Activated naive CD4-positive, alpha-beta T cell treated with anti-CD3 and anti-CD28 coated beads for 36 hours (primary cell): Measurements from ENCODE around the gene SLC17A4. TPM values are rescaled to one million over a fixed set of nuclear protein-coding genes. Genes with fewer than 3 reads are reported as not detected.
A peak's percentile ranks its signal among the peaks of the same experiment; 100 is the strongest.

Source experiments
- CTCF ChIA-PET: fragments of 350-600 bp; sonication (Branson Sonifier 250); formaldehyde crosslinking; loops from one replicate; lab custom pipeline; 2021; ENCODE audit warnings: antibody characterized with exemption; lab: Charles Lee
- DNase-seq: peaks from one replicate; pipeline ENCODE4 v3.0.0-alpha.2; 2020
- H3K27ac Mint-ChIP-seq: one replicate; pipeline ENCODE4 v1.8.0; 2021; ENCODE audit warnings: mild to moderate bottlenecking, mixed read lengths
- H3K27me3 Mint-ChIP-seq: one replicate; pipeline ENCODE4 v1.8.0; 2021; ENCODE audit warnings: low read depth, mixed read lengths
- H3K36me3 Mint-ChIP-seq: one replicate; pipeline ENCODE4 v1.8.0; 2021; ENCODE audit warnings: low read depth, mixed read lengths
- H3K4me1 Mint-ChIP-seq: one replicate; pipeline ENCODE4 v1.8.0; 2021; ENCODE audit warnings: low read depth, mixed read lengths
- H3K4me3 Mint-ChIP-seq: one replicate; pipeline ENCODE4 v1.8.0; 2021; ENCODE audit warnings: mild to moderate bottlenecking, moderate library complexity, mixed read lengths
- H3K9me3 Mint-ChIP-seq: one replicate; pipeline ENCODE4 v1.8.0; 2021; ENCODE audit warnings: mixed read lengths
- intact Hi-C: fragments of 100-400 bp; cut with micrococcal nuclease; formaldehyde crosslinking; loops from one replicate; pipeline ENCODE4 v1.15.1; 2023
- total RNA-seq, 2 experiments: library from RNA; stranded (reverse); gene quantifications; one replicate each; pipeline ENCODE4 v1.2.3, GENCODE V29; 2021

Gene SLC17A4
- total RNA-seq, 2 experiments from 2014 or later = not detected

- CTCF ChIA-PET = interaction anchor here (0.7 to 2.3 kb wide), 24 partner anchors 9 to 238 kb away, joined by 3 to 15 read pairs (median 4); partner anchors contain the start of gene TRIM38
- H3K9me3 Mint-ChIP-seq = no peaks in the 10 kb centered on the region
- intact Hi-C loops = loop anchor here (1.0 to 2.0 kb wide), 4 partner anchors 94 to 204 kb away; no protein-coding TSS in a partner anchor
- H3K36me3 Mint-ChIP-seq = no peaks in the 10 kb centered on the region
- no peak overlapping the region for H3K4me3 Mint-ChIP-seq
- H3K27me3 Mint-ChIP-seq = no peaks in the 10 kb centered on the region
- no peak overlapping the region for H3K27ac Mint-ChIP-seq
- H3K4me1 Mint-ChIP-seq = no peaks in the 10 kb centered on the region
- DNase-seq = peak; percentile 73
These were observed 33.9 kb downstream of the SLC17A4 start for GRCh38 chr6:25788305-25788922.

- Mint-ChIP-seq H3K9me3 (no peaks in the 10 kb centered on the region), H3K27me3 (no peaks in the 10 kb centered on the region), H3K27ac (no peak overlapping the region), H3K4me3 (no peak overlapping the region), H3K4me1 (no peaks in the 10 kb centered on the region), H3K36me3 (no peaks in the 10 kb centered on the region)
- CTCF ChIA-PET = interaction anchor here (0.6 to 2.3 kb wide), 16 partner anchors 10 to 237 kb away, joined by 3 to 15 read pairs (median 4); a partner anchor contains a TSS
- DNase-seq = no peak
- intact Hi-C loops = loop anchor here (2.0 kb wide), 2 partner anchors 93 to 101 kb away; no protein-coding TSS in a partner anchor
These were observed 34.9 kb downstream of the SLC17A4 start for GRCh38 chr6:25789475-25789874.

GRCh38 chr6:25792016-25792415, 37.5 kb downstream of the SLC17A4 start:
- H3K9me3 Mint-ChIP-seq = no peaks in the 10 kb centered on the region
- no peak overlapping the region for H3K4me3 Mint-ChIP-seq
- H3K27ac Mint-ChIP-seq = no peak overlapping the region
- no peaks in the 10 kb centered on the region for H3K36me3 Mint-ChIP-seq
- H3K27me3 Mint-ChIP-seq = no peaks in the 10 kb centered on the region
- CTCF ChIA-PET = no interaction called here
- H3K4me1 Mint-ChIP-seq = no peaks in the 10 kb centered on the region
- intact Hi-C loops = no loop called here
- DNase-seq = no peak

- H3K27ac Mint-ChIP-seq = no peak overlapping the region
- H3K36me3 Mint-ChIP-seq = no peaks in the 10 kb centered on the region
- intact Hi-C loops = no loop called here
- no peak for DNase-seq
- no peaks in the 10 kb centered on the region for H3K27me3 Mint-ChIP-seq
- no peak overlapping the region for H3K4me3 Mint-ChIP-seq
- CTCF ChIA-PET = interaction anchor here (0.6 kb wide), 1 partner anchor 224 kb away, joined by 3 read pairs; a partner anchor contains a TSS
- H3K9me3 Mint-ChIP-seq = no peaks in the 10 kb centered on the region
- H3K4me1 Mint-ChIP-seq = no peaks in the 10 kb centered on the region
These were observed 39.4 kb downstream of the SLC17A4 start for GRCh38 chr6:25793970-25794369.

- H3K4me1 Mint-ChIP-seq = no peaks in the 10 kb centered on the region
- intact Hi-C loops = no loop called here
- no peaks in the 10 kb centered on the region for H3K9me3 Mint-ChIP-seq
- CTCF ChIA-PET = interaction anchor here (0.6 kb wide), 1 partner anchor 64 kb away, joined by 3 read pairs; no protein-coding TSS in a partner anchor
- H3K27ac Mint-ChIP-seq = no peak overlapping the region
- H3K4me3 Mint-ChIP-seq = no peak overlapping the region
- no peaks in the 10 kb centered on the region for H3K36me3 Mint-ChIP-seq
- H3K27me3 Mint-ChIP-seq = no peaks in the 10 kb centered on the region
- no peak for DNase-seq
These were observed 40.2 kb downstream of the SLC17A4 start for GRCh38 chr6:25794784-25795183.

DNA sequence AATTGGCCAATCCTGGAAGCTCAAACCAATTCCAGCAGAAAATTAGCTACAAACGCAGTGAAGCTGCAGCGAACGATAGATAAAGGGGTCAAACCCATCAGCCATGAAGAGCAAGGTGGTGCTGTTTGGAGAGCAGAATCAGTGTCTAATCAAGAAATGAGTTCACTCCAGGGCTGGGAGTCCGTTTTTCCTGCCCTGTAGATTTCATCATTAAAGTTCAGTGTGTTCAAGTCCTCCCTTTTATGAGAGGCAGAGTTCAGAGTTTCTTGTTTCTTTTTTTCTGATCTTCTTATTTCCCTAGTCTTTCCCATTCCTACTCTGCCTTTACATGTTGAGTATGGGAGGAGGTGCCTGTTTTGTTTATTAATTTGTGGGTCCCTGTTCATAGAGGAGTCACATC, 46.9 kb downstream of the SLC17A4 start:
- intact Hi-C loops = no loop called here
- Mint-ChIP-seq H3K4me3 (no peak overlapping the region), H3K27ac (no peak overlapping the region), H3K4me1 (no peaks in the 10 kb centered on the region), H3K36me3 (no peaks in the 10 kb centered on the region), H3K9me3 (no peaks in the 10 kb centered on the region), H3K27me3 (peaks cover 18% of the 10 kb centered on the region)
- CTCF ChIA-PET = no interaction called here
- no peak for DNase-seq

- H3K4me3 Mint-ChIP-seq = no peak overlapping the region
- no peak for DNase-seq
- no peaks in the 10 kb centered on the region for H3K36me3 Mint-ChIP-seq
- intact Hi-C loops = no loop called here
- CTCF ChIA-PET = interaction anchor here (1.2 kb wide), 1 partner anchor 50 kb away, joined by 3 read pairs; the partner anchor contains the start of gene SLC17A4
- no peaks in the 10 kb centered on the region for H3K4me1 Mint-ChIP-seq
- no peak overlapping the region for H3K27ac Mint-ChIP-seq
- peaks cover 27% of the 10 kb centered on the region for H3K27me3 Mint-ChIP-seq
- H3K9me3 Mint-ChIP-seq = no peaks in the 10 kb centered on the region
These were observed 50.3 kb downstream of the SLC17A4 start for GRCh38 chr6:25804804-25805203.

- no peak for DNase-seq
- Mint-ChIP-seq H3K4me1 (no peaks in the 10 kb centered on the region), H3K36me3 (no peaks in the 10 kb centered on the region), H3K4me3 (no peak overlapping the region), H3K27ac (no peak overlapping the region), H3K9me3 (no peaks in the 10 kb centered on the region), H3K27me3 (peaks cover 4% of the 10 kb centered on the region)
- intact Hi-C loops = no loop called here
- CTCF ChIA-PET = interaction anchor here (0.6 to 1.3 kb wide), 2 partner anchors 26 to 28 kb away, joined by 4 read pairs; no protein-coding TSS in a partner anchor
These were observed 60.7 kb downstream of the SLC17A4 start for GRCh38 chr6:25815194-25815593.

DNA sequence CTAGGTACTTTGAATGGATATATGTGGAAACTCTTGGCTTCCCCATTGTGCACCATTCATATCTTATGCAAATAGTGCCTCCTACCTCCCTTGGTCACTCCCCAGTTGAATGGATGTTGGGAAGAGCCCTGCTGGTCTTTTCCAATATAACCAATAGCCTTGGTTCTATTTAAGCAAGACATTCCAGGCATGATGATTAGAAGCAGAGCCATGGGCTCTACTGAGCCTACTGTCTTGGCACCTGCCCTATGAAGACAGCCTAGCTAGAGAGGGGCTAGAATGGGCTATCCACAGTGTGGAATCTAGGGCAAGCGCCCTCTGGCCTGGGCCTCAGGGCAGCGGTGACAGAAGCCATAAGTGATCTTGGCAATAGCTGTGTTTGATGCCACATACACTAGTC, 61.7 kb downstream of the SLC17A4 start:
- H3K27ac Mint-ChIP-seq = no peak overlapping the region
- H3K4me3 Mint-ChIP-seq = no peak overlapping the region
- H3K9me3 Mint-ChIP-seq = no peaks in the 10 kb centered on the region
- peaks cover 3% of the 10 kb centered on the region for H3K27me3 Mint-ChIP-seq
- H3K36me3 Mint-ChIP-seq = no peaks in the 10 kb centered on the region
- CTCF ChIA-PET = interaction anchor here (1.3 to 1.8 kb wide), 2 partner anchors 27 to 187 kb away, joined by 4 to 6 read pairs; no protein-coding TSS in a partner anchor
- no peak for DNase-seq
- intact Hi-C loops = no loop called here
- H3K4me1 Mint-ChIP-seq = peaks cover 1% of the 10 kb centered on the region

- peaks cover 5% of the 10 kb centered on the region for H3K9me3 Mint-ChIP-seq
- CTCF ChIA-PET = interaction anchor here (0.7 to 1.8 kb wide), 2 partner anchors 33 to 105 kb away, joined by 3 to 5 read pairs; no protein-coding TSS in a partner anchor
- intact Hi-C loops = no loop called here
- no peak overlapping the region for H3K4me3 Mint-ChIP-seq
- peaks cover 4% of the 10 kb centered on the region for H3K4me1 Mint-ChIP-seq
- DNase-seq = no peak
- H3K27ac Mint-ChIP-seq = no peak overlapping the region
- peaks cover 15% of the 10 kb centered on the region for H3K27me3 Mint-ChIP-seq
- H3K36me3 Mint-ChIP-seq = peaks cover 2% of the 10 kb centered on the region
These were observed 66.8 kb downstream of the SLC17A4 start for GRCh38 chr6:25821341-25821740.

GRCh38 chr6:25829375-25829774, 74.8 kb downstream of the SLC17A4 start:
- peaks cover 5% of the 10 kb centered on the region for H3K4me1 Mint-ChIP-seq
- intact Hi-C loops = no loop called here
- CTCF ChIA-PET = no interaction called here
- H3K9me3 Mint-ChIP-seq = peaks cover 3% of the 10 kb centered on the region
- no peak for DNase-seq
- H3K4me3 Mint-ChIP-seq = no peak overlapping the region
- no peak overlapping the region for H3K27ac Mint-ChIP-seq
- H3K36me3 Mint-ChIP-seq = peaks cover 2% of the 10 kb centered on the region
- peaks cover 18% of the 10 kb centered on the region for H3K27me3 Mint-ChIP-seq

GRCh38 chr6:25830458-25830857, 75.9 kb downstream of the SLC17A4 start:
- intact Hi-C loops = no loop called here
- CTCF ChIA-PET = no interaction called here
- DNase-seq = no peak
- Mint-ChIP-seq H3K9me3 (peaks cover 2% of the 10 kb centered on the region), H3K27me3 (peaks cover 17% of the 10 kb centered on the region), H3K27ac (no peak overlapping the region), H3K4me1 (peaks cover 5% of the 10 kb centered on the region), H3K36me3 (peaks cover 1% of the 10 kb centered on the region), H3K4me3 (no peak overlapping the region)
